A673 (cell line): Measurements from ENCODE around the gene MGAT3.

Source experiments
- CTCF ChIP-seq: fragments of 300-800, 200-600 bp; sonication (generic); conservative IDR thresholded peaks from 2 replicates; pipeline ENCODE4 v1.5.1; 2017; ENCODE audit warnings: low read depth, mild to moderate bottlenecking, antibody characterized with exemption, low read length, moderate library complexity, mixed read lengths
- EZH2 ChIP-seq: fragments of 200-600 bp; sonication (generic); IDR thresholded peaks from 2 replicates; pipeline ENCODE4 v1.6.1; 2017; ENCODE audit warnings: borderline replicate concordance, low read depth, mild to moderate bottlenecking, mixed read lengths, antibody characterized with exemption, low read length; ENCODE audit not compliant: poor library complexity, severe bottlenecking

- TF ChIP-seq CTCF (no peak), EZH2 (no peak)
These were observed 32.6 kb downstream of the MGAT3 start for GRCh38 chr22:39489094-39490068.
